ENCODE data around the gene AMH.

Gene AMH

GRCh38 chr19:2270423-2271233 is 21.5 kb downstream of the AMH start:
- CTCF ChIA-PET = interaction anchor here (1.5 to 6.2 kb wide), 4 partner anchors 9 to 116 kb away, joined by 4 to 37 read pairs (median 14); no protein-coding TSS in a partner anchor
- DNase-seq (ENCODE audit: extremely low spot score) = peak; percentile 81
- TF ChIP-seq, protein P1, sequence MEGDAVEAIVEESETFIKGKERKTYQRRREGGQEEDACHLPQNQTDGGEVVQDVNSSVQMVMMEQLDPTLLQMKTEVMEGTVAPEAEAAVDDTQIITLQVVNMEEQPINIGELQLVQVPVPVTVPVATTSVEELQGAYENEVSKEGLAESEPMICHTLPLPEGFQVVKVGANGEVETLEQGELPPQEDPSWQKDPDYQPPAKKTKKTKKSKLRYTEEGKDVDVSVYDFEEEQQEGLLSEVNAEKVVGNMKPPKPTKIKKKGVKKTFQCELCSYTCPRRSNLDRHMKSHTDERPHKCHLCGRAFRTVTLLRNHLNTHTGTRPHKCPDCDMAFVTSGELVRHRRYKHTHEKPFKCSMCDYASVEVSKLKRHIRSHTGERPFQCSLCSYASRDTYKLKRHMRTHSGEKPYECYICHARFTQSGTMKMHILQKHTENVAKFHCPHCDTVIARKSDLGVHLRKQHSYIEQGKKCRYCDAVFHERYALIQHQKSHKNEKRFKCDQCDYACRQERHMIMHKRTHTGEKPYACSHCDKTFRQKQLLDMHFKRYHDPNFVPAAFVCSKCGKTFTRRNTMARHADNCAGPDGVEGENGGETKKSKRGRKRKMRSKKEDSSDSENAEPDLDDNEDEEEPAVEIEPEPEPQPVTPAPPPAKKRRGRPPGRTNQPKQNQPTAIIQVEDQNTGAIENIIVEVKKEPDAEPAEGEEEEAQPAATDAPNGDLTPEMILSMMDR (IDR thresholded peaks at IDR 0.05; ENCODE audit: control extremely low read depth, extremely low read depth, low read depth, missing control alignments) = no peak
- POLR2A ChIA-PET = interaction anchor here (0.7 to 3.4 kb wide), 8 partner anchors 10 to 205 kb away, joined by 3 to 17 read pairs (median 5); partner anchors contain the start of genes GADD45B and JSRP1

GRCh38 chr19:2271234-2272103 is 22.3 kb downstream of the AMH start:
- no peak for DNase-seq (ENCODE audit: extremely low spot score)
- POLR2A ChIA-PET = interaction anchor here (0.7 to 3.4 kb wide), 6 partner anchors 9 to 205 kb away, joined by 3 to 17 read pairs (median 5); partner anchors contain the start of gene GADD45B
- CTCF ChIA-PET = interaction anchor here (1.1 to 6.2 kb wide), 6 partner anchors 10 to 117 kb away, joined by 3 to 37 read pairs (median 14); no protein-coding TSS in a partner anchor
- TF ChIP-seq, protein P1 (IDR thresholded peaks at IDR 0.05; ENCODE audit: control extremely low read depth, extremely low read depth, low read depth, missing control alignments) = no peak

- CTCF ChIA-PET = interaction anchor here (0.9 to 6.2 kb wide), 13 partner anchors 10 to 119 kb away, joined by 3 to 37 read pairs (median 7); partner anchors contain the start of gene PLEKHJ1
- POLR2A ChIA-PET = interaction anchor here (1.3 to 3.4 kb wide), 2 partner anchors 14 to 203 kb away, joined by 3 to 17 read pairs; partner anchors contain the start of gene GADD45B
Measured at GRCh38 chr19:2273356-2274184, 24.4 kb downstream of the AMH start.

GRCh38 chr19:2274185-2274711 is 25.1 kb downstream of the AMH start:
- TF ChIP-seq, protein P1 (IDR thresholded peaks at IDR 0.05; ENCODE audit: control extremely low read depth, extremely low read depth, low read depth, missing control alignments) = peak; percentile 9
- ChIA-PET CTCF (interaction anchor here (0.9 to 6.2 kb wide), 12 partner anchors 11 to 119 kb away, joined by 3 to 37 read pairs (median 6); partner anchors contain the start of gene PLEKHJ1), POLR2A (interaction anchor here (0.6 to 0.7 kb wide), 6 partner anchors 22 to 345 kb away, joined by 3 to 5 read pairs (median 4); no protein-coding TSS in a partner anchor)
- DNase-seq (ENCODE audit: extremely low spot score) = no peak

More at GRCh38 chr19:2273356-2274184, 24.4 kb downstream of the AMH start:
- TF ChIP-seq, protein P1 (IDR thresholded peaks at IDR 0.05; ENCODE audit: control extremely low read depth, extremely low read depth, low read depth, missing control alignments) = peak; percentile 95
- peak; percentile 90 for DNase-seq (ENCODE audit: extremely low spot score)

GRCh38 chr19:2274931-2275535 is 25.9 kb downstream of the AMH start:
- CTCF ChIA-PET = interaction anchor here (0.6 to 6.2 kb wide), 11 partner anchors 10 to 120 kb away, joined by 3 to 37 read pairs (median 7); partner anchors contain the start of gene PLEKHJ1
- POLR2A ChIA-PET = interaction anchor here (0.6 to 1.2 kb wide), 8 partner anchors 12 to 346 kb away, joined by 3 to 5 read pairs (median 4); no protein-coding TSS in a partner anchor
- TF ChIP-seq, protein P1 (IDR thresholded peaks at IDR 0.05; ENCODE audit: control extremely low read depth, extremely low read depth, low read depth, missing control alignments) = peak; percentile 51
- DNase-seq (ENCODE audit: extremely low spot score) = no peak

Measured in GM10248 (cell line).